GM10248 (cell line): ENCODE measurements around the gene ENO2.

ENCODE experiments used
- CTCF ChIA-PET: fragments of 300-600 bp; sonication (Branson Sonifier 250); formaldehyde crosslinking; extraction: SDS; loops from one replicate; lab custom pipeline; 2021; ENCODE audit warnings: antibody characterized with exemption; lab: Yijun Ruan, JAX
- POLR2A ChIA-PET: fragments of 350-650 bp; sonication (Branson Sonifier 250); formaldehyde crosslinking; extraction: SDS; loops from one replicate; lab custom pipeline; 2020; ENCODE audit warnings: antibody characterized with exemption; lab: Yijun Ruan, JAX
- DNase-seq: peaks from one replicate; pipeline ENCODE4 v3.0.0; 2012; ENCODE audit errors: extremely low spot score
- TF ChIP-seq, protein P1 (sequence below): IDR thresholded peaks from 2 replicates; pipeline ENCODE4 v1.5.1; 2012; ENCODE audit warnings: mild to moderate bottlenecking, low read depth; ENCODE audit errors: extremely low read depth, missing control alignments, control extremely low read depth

The ENO2 gene

DNA sequence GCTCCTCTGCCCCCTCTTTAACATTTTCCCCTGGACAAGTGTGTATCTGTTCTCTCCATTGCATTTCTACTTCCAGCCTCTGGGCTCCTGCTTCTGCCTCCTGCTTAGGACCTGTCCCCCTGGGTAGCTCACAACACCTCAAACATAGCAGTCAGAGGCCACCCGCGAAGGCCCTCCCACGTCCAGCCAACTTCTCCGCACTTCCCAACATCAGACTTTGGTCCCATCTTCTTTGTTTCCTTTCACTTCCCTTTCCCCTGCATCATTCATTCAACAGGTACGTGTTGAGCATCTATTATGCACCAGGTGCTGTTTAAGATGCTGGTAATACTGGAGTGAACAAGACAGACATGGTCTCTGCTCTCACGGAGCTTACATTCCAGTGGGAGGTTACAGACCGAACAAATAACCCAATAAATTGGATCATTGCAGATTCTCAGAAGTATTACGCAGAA lies 32.6 kb downstream of the ENO2 start:
- DNase-seq: no peak
- TF ChIP-seq, protein P1, sequence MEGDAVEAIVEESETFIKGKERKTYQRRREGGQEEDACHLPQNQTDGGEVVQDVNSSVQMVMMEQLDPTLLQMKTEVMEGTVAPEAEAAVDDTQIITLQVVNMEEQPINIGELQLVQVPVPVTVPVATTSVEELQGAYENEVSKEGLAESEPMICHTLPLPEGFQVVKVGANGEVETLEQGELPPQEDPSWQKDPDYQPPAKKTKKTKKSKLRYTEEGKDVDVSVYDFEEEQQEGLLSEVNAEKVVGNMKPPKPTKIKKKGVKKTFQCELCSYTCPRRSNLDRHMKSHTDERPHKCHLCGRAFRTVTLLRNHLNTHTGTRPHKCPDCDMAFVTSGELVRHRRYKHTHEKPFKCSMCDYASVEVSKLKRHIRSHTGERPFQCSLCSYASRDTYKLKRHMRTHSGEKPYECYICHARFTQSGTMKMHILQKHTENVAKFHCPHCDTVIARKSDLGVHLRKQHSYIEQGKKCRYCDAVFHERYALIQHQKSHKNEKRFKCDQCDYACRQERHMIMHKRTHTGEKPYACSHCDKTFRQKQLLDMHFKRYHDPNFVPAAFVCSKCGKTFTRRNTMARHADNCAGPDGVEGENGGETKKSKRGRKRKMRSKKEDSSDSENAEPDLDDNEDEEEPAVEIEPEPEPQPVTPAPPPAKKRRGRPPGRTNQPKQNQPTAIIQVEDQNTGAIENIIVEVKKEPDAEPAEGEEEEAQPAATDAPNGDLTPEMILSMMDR: no peak
- CTCF ChIA-PET: interaction anchor here (0.9 to 22.9 kb wide), 12 partner anchors 10 to 166 kb away, joined by 3 to 530 read pairs (median 10); partner anchors contain the start of genes LPCAT3 and SPSB2
- POLR2A ChIA-PET: interaction anchor here (1.1 to 6.1 kb wide), 3 partner anchors 9 to 96 kb away, joined by 3 to 147 read pairs (median 4); partner anchors contain the start of genes CDCA3 and USP5

DNA sequence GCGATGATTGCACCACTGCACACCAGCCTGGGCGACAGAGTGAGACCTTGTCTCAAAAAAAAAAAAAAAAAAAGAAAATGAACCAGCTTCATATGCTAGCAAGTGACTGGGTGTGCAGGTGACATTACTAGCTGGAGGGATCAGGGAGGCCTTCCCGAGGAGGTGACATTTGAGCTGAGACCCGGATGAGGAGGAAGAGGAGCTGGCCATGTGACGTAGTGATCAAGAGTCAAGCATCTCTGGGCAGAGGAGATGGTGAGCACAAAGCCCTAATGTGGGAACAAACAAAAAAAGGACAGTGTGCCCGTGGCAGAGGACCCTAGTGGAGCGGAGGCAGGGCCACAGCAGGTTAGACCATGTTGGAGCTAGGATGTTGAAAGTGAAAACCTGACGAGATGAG lies 33.2 kb downstream of the ENO2 start:
- CTCF ChIA-PET: interaction anchor here (1.0 to 22.9 kb wide), 9 partner anchors 11 to 166 kb away, joined by 3 to 530 read pairs (median 6); partner anchors contain the start of genes CDCA3 and SPSB2
- POLR2A ChIA-PET: interaction anchor here (0.6 to 6.1 kb wide), 4 partner anchors 13 to 332 kb away, joined by 3 to 147 read pairs (median 4); partner anchors contain the start of genes CDCA3 and USP5
- TF ChIP-seq, protein P1: no peak
- DNase-seq: no peak

DNA sequence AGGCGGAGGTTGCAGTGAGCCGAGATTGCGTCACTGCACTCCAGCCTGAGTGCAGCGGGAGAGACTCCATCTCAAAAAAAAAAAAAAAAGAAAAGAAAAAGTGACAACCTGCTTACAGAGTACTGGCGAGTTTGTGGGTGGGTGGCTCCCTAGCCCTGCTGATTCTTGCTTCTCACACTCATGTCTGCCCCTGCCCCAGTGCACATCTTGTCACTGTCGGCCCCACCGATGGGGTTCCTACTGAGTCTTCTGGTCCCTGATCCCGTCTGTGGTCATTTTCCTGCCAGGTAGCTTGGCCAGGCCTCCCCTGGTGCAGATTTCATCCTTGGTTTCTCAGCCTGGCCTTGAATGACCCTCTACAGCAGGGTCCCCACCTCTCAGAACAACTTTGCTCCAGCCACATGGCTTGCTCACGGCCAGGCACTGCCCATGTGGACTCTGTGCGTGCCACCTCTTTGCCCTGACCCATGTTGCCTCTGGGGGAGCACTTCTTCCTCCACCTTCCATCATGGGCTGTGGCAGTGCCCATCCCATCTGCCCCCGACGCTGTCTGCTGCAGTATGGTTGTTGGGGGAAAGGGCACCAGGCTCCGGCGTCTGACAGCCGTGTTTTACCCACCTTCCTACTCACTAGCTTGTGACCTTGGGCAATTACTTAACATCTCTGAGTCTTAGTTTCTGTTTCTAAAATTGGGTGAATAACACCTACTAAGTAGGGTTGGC lies 34.7 kb downstream of the ENO2 start:
- TF ChIP-seq, protein P1: peak; percentile 2
- CTCF ChIA-PET: interaction anchor here (1.1 to 22.9 kb wide), 4 partner anchors 11 to 80 kb away, joined by 3 to 530 read pairs (median 42); no protein-coding TSS in a partner anchor
- no peak for DNase-seq
- POLR2A ChIA-PET: interaction anchor here (1.0 to 1.2 kb wide), 2 partner anchors 9 to 12 kb away, joined by 5 to 8 read pairs; no protein-coding TSS in a partner anchor

DNA sequence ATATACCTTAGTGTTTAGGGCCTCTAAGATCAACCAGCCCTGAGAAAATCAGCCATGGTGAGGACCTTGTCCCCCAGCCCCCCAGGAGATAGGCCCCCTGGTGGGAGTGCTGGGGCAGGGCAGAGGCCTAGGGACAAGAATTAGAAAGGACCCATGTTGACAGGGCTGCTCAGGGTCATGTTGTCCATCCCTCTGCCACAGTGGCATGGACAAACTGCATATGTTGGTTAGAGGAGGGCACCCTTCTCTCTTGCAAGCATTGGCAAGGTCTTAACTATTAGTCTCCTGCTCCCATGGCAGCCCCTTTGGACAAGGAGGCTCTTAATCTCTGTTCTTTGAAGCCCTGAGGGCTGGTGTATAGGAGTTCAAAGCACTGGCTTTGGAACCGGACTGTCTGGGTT lies 36.0 kb downstream of the ENO2 start:
- POLR2A ChIA-PET: interaction anchor here (1.2 to 2.0 kb wide), 2 partner anchors 9 to 13 kb away, joined by 5 to 8 read pairs; no protein-coding TSS in a partner anchor
- DNase-seq: no peak
- CTCF ChIA-PET: interaction anchor here (1.3 to 22.9 kb wide), 4 partner anchors 10 to 26 kb away, joined by 5 to 530 read pairs (median 42); no protein-coding TSS in a partner anchor
- TF ChIP-seq, protein P1: peak; percentile 61

DNA sequence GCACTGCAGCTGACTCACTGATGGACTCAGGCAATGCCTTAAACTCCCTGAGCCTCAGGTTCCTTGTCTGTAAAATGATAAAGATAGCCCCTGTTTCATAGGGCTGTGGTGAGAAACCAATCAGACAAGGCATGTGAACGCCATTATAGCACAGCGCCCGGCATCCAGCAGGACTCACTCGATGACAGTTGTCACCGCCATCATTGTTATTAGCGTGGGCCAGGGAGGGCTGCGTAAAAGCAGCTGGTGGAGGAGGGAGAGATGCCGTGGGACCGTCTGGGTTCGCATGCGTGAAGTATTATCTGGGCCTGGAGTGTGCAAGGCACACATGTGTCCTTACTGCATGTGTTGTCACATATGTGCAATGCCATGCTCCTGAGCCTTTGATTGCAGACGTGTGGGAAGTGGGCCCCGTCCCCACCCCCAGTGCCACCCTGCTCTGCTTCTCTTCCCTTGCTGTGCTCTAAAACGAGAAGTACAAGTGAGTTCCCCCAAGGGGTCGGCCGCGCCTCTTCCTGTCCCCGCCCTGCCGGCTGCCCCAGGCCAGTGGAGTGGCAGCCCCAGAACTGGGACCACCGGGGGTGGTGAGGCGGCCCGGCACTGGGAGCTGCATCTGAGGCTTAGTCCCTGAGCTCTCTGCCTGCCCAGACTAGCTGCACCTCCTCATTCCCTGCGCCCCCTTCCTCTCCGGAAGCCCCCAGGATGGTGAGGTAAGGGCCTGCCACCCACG lies 36.6 kb downstream of the ENO2 start, which contains the start of gene PTPN6:
Gene PTPN6 (plus strand): TSS at position 546 of the 730 bp plus-strand sequence. CDS start 157 bp downstream, at position 703.
- TF ChIP-seq, protein P1: no peak
- ChIA-PET POLR2A (interaction anchor here (0.9 to 2.0 kb wide), 5 partner anchors 8 to 84 kb away, joined by 3 to 11 read pairs (median 6); partner anchors contain the start of genes LPCAT3 and TPI1), CTCF (interaction anchor here (0.9 to 22.9 kb wide), 8 partner anchors 9 to 160 kb away, joined by 3 to 530 read pairs (median 5); no protein-coding TSS in a partner anchor)
- peak; percentile 58 for DNase-seq
